ENCODE measurements around the gene TP53I11. TPM values are rescaled to one million over a fixed set of nuclear protein-coding genes. Genes with fewer than 3 reads are reported as not detected.

TP53I11 gene
- total and polyA plus RNA-seq, 8 donors: 45.7 to 95.5 (median 58.2) TPM

- Histone ChIP-seq H3K4me1 (no peaks in the 10 kb centered on the region), H3K36me3 (no peaks in the 10 kb centered on the region), H3K27me3 (no peaks in the 10 kb centered on the region), H3K27ac (no peak overlapping the region), H3K4me3 (no peak overlapping the region), H3K9me3 (no peaks in the 10 kb centered on the region)
- DNase-seq (peak in 1 of 4 donors; percentile 33), ATAC-seq (no peak)
- intact Hi-C loops (cut with DNase I): loop anchor here in 1 of 2 donors (10.0 kb wide), 1 partner anchor 351 kb away; no protein-coding TSS in a partner anchor
- no peak for TF ChIP-seq CTCF (IDR thresholded peaks at IDR 0.05)
Measured at GRCh38 chr11:44923806-44924205, 26.9 kb downstream of the TP53I11 start.

DNA sequence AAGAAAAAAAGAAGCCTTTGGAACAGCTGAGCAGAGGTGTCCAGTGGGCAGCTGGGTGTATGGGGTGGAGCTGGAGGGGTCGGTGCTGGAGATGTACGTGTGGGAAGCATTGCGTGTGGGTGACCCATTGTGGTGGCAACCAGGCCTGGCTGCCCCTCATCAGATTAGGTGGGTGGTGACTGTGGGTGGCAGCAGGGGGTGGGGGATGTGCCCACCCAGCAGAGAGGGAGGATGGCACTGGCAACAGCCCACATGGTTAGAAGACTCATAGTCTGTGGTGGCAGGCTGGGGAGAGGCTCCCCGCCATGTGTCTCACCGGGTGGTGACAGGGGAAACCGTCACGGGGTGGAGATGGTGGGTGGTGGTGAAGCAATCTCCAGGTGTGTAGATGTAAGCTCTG lies 27.6 kb downstream of the TP53I11 start:
- intact Hi-C loops (cut with DNase I): loop anchor here in 1 of 2 donors (10.0 kb wide), 1 partner anchor 352 kb away; no protein-coding TSS in a partner anchor
- no peaks in the 10 kb centered on the region for H3K4me1 ChIP-seq
- H3K9me3 ChIP-seq: no peaks in the 10 kb centered on the region
- no peak for TF ChIP-seq CTCF (IDR thresholded peaks at IDR 0.05)
- no peak for ATAC-seq
- no peak overlapping the region for H3K4me3 ChIP-seq
- no peak for DNase-seq
- H3K27ac ChIP-seq: no peak overlapping the region
- no peaks in the 10 kb centered on the region for H3K27me3 ChIP-seq
- no peaks in the 10 kb centered on the region for H3K36me3 ChIP-seq

GRCh38 chr11:44920451-44920850 lies 30.2 kb downstream of the TP53I11 start:
- Histone ChIP-seq H3K4me1 (peaks cover 0 to 13% of the 10 kb centered on the region in 2 donors), H3K27me3 (peaks cover 0 to 15% of the 10 kb centered on the region in 2 donors), H3K4me3 (no peak overlapping the region), H3K36me3 (no peaks in the 10 kb centered on the region), H3K9me3 (no peaks in the 10 kb centered on the region), H3K27ac (no peak overlapping the region)
- DNase-seq: no peak
- ATAC-seq: no peak
- intact Hi-C loops (cut with DNase I): loop anchor here in 1 of 2 donors (10.0 kb wide), 1 partner anchor 354 kb away; no protein-coding TSS in a partner anchor
- no peak for TF ChIP-seq CTCF (IDR thresholded peaks at IDR 0.05)

DNA sequence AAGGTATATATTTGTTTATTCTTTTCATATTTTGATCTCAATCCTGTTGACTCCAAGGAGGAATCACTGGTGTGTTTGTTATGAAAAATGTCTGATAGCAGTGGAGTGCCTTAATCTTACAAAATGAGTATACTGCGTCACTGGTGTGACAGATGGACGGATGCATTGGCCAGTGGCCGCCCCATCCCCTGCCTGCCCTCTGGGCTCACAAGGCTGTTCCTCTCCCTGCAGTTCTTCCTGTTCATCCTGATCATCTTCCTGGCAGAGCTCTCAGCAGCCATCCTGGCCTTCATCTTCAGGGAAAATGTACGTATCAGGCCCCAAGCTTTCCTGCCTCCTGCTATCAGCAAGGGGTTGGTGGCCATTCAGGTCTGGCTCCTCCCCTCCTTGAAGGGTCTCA lies 32.9 kb downstream of the TP53I11 start:
- no peaks in the 10 kb centered on the region for H3K36me3 ChIP-seq
- TF ChIP-seq CTCF (IDR thresholded peaks at IDR 0.05): no peak
- no peak overlapping the region for H3K27ac ChIP-seq
- no peak for ATAC-seq
- no peak overlapping the region for H3K4me3 ChIP-seq
- peaks cover 0 to 15% of the 10 kb centered on the region in 2 donors for H3K27me3 ChIP-seq
- intact Hi-C loops (cut with DNase I): loop anchor here in 1 of 2 donors (10.0 kb wide), 1 partner anchor 363 kb away; no protein-coding TSS in a partner anchor
- H3K9me3 ChIP-seq: no peaks in the 10 kb centered on the region
- DNase-seq: no peak
- peaks cover 0 to 13% of the 10 kb centered on the region in 2 donors for H3K4me1 ChIP-seq

GRCh38 chr11:44916801-44917385 lies 33.8 kb downstream of the TP53I11 start:
- Histone ChIP-seq H3K4me3 (no peak overlapping the region), H3K4me1 (peaks cover 0 to 19% of the 10 kb centered on the region in 2 donors), H3K27ac (no peak overlapping the region), H3K36me3 (no peaks in the 10 kb centered on the region), H3K27me3 (peaks cover 0 to 15% of the 10 kb centered on the region in 2 donors), H3K9me3 (no peaks in the 10 kb centered on the region)
- DNase-seq (no peak), ATAC-seq (no peak)
- intact Hi-C loops (cut with DNase I): loop anchor here in 1 of 2 donors (10.0 kb wide), 1 partner anchor 362 kb away; no protein-coding TSS in a partner anchor
- no peak for TF ChIP-seq CTCF (IDR thresholded peaks at IDR 0.05)
